KOPT-K1 (cell line): ENCODE data around the gene ERH.

ENCODE experiments used
- H3K27ac ChIP-seq: fragments of 200-600 bp; sonication (generic); 2 replicates; pipeline ENCODE4 v1.5.1; 2016; ENCODE audit warnings: antibody characterized with exemption, mild to moderate bottlenecking, low read depth, low read length; ENCODE audit not compliant: poor library complexity, severe bottlenecking
- H3K36me3 ChIP-seq: fragments of 200-600 bp; sonication (generic); 2 replicates; pipeline ENCODE4 v1.5.1; 2017; ENCODE audit warnings: antibody characterized with exemption, mild to moderate bottlenecking, low read length, moderate library complexity; ENCODE audit not compliant: insufficient read depth
- H3K9me3 ChIP-seq: fragments of 200-600 bp; sonication (generic); 2 replicates; pipeline ENCODE4 v1.5.1; 2017; ENCODE audit warnings: antibody characterized with exemption, low read length, mild to moderate bottlenecking; ENCODE audit not compliant: insufficient read depth, poor library complexity, severe bottlenecking

ERH gene

DNA sequence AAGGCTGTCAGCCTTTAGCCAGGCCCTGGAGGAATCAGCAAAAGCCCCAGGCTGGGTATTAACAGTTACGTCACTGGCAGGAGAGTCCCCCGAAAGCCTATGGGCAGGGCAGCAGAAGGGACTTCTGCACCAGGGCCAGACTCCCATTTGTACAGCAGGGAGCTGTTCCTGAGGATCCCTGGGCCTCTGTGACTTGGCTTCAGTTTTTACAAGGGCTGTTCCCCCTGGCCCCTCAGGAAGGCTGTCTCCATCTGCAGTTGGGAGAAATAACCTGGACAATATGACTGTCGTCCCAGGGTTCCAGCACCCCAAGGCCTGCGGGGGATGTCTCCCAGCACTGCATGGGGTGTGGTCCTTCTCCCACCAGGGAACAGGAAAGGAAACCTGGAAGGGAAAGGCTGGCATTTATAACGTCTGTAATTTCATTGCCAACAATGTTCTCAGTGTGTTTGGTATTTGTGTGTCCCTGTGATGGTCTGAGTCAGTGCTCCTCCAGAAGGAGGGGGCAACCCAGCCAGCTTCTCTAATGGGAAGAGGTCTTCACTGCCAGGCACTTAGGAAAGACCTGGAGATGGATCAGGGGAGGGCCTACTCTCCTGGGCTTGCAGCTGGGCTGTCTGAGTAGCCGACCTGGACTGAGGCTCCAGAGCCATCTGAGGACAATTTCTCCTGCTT, 42.4 kb downstream of the ERH start:
- H3K36me3 ChIP-seq, result no peaks in the 10 kb centered on the region
- H3K27ac ChIP-seq, result no peak overlapping the region
- H3K9me3 ChIP-seq, result no peaks in the 10 kb centered on the region

DNA sequence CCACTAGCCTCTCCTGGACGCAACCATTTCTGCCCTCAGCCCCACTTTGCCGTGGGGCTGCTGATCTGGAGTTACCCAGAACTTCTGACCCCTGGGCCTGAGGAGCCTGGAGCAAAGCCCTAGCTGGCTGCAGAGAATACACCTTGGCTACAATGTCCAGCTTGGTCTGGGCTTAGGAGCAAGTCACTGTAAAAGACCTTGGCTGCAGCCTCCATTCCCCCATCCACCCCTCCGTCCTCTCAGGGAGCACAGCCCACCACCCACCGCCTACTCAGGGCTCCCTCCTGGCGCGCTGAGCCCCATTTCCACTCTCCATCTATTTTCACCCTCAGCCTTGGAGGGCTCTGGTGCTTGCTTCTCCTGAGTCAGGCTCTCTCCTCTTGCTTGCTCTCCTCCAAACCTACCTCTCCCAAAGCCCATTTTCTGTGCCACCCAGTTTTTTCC, 42.9 kb downstream of the ERH start:
- Histone ChIP-seq H3K27ac (peak overlapping the region; percentile 59), H3K36me3 (no peaks in the 10 kb centered on the region), H3K9me3 (no peaks in the 10 kb centered on the region)

DNA sequence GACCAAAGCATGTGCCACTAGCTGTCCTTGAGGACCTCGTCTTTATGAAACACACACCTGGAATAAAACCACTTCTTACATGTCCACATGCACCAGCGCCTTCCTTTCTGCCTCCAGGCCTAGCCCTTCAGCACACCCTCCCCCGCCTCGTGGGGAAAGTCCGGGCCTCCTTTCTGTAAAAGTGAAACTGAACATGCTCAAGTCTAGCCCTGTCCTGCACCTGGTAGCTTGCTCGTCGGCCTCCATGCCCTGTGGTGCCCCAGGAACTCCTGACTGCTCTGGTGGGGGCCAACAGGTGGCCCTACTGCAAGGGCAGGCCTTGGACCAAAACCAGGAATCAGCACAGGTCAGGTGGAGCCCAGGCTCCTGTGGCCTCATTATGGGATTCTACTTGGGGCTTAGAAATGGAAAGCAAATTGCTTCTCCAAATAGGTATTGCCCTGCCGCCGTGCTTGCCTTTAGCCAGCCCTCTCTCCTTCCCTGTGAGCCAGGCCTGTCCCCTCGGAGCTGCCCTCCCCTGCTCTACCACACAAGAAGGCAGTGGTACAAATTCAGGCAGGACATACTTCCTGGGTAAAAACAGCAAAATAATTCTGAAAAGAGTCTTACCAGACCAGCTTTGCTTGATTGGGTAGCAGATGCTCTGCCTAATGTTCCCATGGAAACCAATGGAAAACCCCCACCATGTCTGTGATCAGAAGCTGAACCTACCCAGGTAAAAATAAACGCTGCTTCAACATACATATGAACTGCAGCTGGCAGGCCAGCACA, 43.5 kb downstream of the ERH start:
- Histone ChIP-seq H3K36me3 (no peaks in the 10 kb centered on the region), H3K9me3 (no peaks in the 10 kb centered on the region), H3K27ac (peak overlapping the region; percentile 59)

DNA sequence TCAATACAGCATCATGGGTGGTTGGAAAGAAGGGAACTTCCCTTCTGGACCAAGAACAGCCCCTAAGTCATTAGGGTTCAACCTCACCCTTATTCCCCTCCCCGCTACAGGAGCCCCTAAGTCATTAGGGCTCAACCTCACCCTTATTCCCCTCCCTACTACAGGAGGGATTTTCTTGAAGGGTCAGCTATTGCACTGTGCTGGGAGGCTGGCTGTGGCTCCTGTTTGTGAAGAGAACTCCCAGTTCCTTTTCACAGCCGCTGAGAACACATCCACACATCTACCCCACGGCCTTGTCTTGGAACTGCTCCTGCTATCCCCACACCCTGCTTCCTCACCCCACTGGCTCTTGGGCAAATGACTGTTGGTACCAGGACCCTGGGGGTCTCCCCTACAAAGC, 44.9 kb downstream of the ERH start:
- H3K36me3 ChIP-seq, result no peaks in the 10 kb centered on the region
- H3K27ac ChIP-seq, result no peak overlapping the region
- no peaks in the 10 kb centered on the region for H3K9me3 ChIP-seq

DNA sequence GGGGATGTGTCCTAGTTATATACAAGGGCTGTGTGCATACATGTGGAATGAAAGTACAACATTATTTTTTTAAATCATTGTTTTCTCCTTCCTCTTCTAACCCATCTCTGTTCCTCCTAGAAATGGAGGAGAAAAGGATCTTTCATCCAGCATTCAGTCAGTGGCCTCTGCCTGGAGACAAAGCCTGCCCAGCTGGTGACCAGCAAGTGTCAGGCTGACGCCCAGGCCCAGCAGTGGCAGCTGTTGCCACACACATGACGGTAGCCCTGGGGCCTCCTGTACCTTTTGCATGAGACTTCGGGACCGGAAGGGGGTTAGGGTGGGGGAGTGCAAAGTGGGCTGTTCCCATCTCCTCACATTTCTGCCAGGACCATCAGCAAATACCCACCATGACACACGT, 46.2 kb downstream of the ERH start:
- Histone ChIP-seq H3K9me3 (no peaks in the 10 kb centered on the region), H3K27ac (no peak overlapping the region), H3K36me3 (no peaks in the 10 kb centered on the region)

DNA sequence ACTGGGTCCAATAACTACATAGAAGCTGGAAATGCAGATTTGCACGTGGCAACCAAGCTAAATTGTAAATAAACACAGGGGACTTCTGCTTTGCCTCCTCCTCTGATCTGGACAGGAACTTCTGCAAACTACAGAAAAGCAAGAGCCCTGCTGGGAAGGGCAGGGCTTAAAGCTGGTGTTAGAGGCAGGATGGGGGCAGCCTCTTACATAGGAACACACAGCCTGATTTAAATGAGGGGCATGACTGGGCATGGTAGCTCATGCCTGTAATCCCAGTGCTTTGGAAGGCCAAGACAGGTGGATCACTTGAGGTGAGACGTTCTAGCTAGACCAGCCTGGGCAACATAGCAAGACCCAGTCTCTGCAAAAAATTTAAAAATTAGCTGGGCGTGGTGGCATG, 46.7 kb downstream of the ERH start:
- Histone ChIP-seq H3K9me3 (no peaks in the 10 kb centered on the region), H3K27ac (no peak overlapping the region), H3K36me3 (no peaks in the 10 kb centered on the region)

DNA sequence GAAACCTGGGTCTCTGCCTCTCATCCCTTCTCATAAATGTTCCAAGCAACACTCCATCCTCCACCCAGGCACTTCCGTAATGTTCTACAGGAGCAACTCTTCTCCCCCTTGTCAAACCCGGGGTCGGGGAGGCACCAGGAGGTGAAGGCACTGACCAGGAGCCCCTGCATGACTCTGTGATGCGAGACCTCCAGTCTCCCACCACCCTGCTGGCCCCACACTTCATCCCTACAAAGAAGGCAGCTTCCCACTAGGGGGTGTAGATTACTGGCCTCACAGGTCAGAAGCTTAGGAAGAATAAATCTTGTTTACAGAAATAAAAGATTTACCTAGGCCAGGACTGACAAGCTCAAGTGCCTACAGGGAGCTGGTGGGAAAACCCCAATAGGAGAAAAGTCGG, 47.2 kb downstream of the ERH start:
- Histone ChIP-seq H3K9me3 (no peaks in the 10 kb centered on the region), H3K36me3 (no peaks in the 10 kb centered on the region), H3K27ac (no peak overlapping the region)

DNA sequence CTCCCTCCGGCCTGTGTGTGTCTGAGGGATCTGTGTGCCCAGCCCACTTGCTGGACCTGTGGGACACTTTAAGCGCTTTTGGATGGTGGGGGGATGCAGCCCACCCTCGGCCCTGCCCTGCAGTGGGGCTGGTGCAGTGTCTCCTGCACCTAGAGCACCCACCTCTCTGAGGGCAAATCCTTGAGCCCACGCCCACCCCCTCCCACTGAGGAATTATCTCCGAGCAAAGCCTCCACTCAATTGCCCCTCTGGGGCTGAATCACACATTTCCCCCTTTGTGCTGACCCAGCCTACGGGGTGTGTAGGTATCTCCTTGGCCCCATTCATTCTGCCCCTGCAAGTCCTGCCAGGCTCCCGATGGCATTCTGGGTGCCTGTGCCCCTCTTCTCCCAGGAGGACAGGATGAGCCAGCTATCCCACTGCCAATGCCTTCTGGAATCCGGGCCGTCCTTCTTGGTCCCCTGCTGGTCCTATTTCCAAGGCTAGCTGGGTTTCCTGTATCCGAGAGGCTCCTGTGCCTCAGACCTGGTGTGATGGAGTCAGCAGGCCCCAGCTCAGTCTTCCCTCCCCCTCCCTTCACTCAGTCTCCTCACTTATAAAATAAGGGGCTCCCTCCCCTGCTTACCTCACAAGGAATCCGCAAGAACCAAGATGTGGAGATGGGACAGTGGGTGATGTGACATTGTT, 48.9 kb downstream of the ERH start:
- no peaks in the 10 kb centered on the region for H3K36me3 ChIP-seq
- H3K9me3 ChIP-seq, result no peaks in the 10 kb centered on the region

DNA sequence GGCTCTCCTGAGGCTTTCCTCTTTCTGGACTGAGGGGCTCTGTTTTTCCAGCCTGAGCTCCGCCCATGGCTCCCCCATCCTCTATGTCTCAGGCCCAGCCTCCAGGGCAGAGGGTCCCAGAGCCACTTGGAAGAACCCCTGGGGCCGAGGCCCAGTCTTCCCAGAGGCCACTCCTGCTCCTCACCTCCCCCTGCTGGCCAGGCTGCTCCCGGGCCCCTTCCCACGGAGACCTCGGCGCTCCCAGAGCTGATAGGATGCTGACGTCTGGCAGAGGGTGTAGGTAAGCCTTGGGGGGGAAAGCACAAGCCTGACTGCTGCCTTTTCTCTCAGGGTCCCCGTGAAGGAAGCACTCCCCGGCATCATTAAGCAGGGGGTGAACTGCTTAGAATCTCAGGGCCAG, 51.4 kb downstream of the ERH start:
- Histone ChIP-seq H3K9me3 (no peaks in the 10 kb centered on the region), H3K27ac (no peak overlapping the region), H3K36me3 (no peaks in the 10 kb centered on the region)

More for the DNA sequence above, 48.9 kb downstream of the ERH start:
- H3K27ac ChIP-seq, result no peak overlapping the region

DNA sequence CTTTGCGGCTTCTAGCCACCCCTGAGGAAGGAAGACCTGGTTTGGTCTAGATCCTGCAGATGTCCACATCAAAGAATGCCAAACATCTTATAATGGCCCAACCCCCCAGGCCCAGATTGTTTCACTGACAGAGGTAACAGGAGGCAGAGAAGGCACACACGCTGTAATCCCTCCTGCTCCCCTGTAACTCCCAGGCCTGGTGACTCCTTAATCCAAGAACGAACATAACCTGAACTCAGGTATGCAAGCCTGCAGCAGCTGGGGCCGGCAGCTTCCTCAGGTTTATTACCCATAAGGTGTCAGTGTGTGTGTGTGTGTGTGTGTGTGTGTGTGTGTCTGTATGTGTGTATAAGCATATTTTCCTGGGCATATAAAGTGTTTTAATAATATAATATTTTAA, 52.7 kb downstream of the ERH start:
- Histone ChIP-seq H3K27ac (no peak overlapping the region), H3K9me3 (no peaks in the 10 kb centered on the region), H3K36me3 (no peaks in the 10 kb centered on the region)

DNA sequence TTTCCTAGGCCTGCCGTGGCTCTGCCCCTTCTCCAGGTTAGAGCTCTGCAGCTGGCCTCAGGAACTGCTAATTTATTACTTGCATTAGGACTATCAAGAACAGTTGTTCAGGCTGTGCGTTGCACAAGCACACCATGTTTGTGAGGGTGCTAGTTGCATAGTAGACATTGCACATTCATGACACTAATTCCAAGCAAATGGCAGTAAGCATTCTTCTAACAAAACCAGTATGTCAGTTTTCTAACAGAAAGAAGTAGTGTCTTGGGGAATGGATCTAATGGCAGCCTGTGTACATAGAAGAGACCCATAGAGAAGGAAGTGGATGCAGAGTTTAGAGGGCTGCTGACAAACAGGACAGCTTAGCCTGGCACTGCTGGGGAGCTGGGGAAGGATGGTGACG, 53.9 kb downstream of the ERH start:
- Histone ChIP-seq H3K27ac (no peak overlapping the region), H3K9me3 (no peaks in the 10 kb centered on the region), H3K36me3 (no peaks in the 10 kb centered on the region)

DNA sequence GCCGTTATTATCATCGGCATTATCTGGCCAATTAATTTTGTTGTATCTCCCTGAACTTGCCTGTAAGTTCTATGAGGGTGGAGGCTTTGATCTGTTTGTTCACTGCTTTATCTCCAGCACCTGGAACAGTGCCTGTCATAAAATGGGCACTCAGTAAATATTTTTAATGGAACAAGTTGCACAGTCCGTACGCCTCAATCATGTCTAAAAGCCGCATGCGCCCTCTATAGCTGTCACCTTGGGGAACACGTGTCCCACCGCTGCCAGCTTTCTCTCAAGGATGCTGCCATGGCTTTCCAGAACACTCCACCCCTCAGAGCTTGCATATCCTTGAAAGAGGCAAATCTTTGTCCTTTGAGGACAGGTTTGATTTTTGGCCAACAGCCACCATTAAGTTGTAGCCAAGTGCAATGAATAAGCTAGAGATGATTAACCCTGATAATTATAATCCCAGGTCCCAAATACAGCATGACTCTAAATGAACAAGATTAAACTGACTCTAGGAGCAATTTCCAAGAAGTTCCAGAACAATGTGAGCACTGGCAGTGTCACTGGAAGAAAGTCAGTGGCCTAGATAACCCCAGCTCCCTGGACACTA, 55.1 kb downstream of the ERH start:
- no peaks in the 10 kb centered on the region for H3K9me3 ChIP-seq
- no peaks in the 10 kb centered on the region for H3K36me3 ChIP-seq
- H3K27ac ChIP-seq, result no peak overlapping the region

DNA sequence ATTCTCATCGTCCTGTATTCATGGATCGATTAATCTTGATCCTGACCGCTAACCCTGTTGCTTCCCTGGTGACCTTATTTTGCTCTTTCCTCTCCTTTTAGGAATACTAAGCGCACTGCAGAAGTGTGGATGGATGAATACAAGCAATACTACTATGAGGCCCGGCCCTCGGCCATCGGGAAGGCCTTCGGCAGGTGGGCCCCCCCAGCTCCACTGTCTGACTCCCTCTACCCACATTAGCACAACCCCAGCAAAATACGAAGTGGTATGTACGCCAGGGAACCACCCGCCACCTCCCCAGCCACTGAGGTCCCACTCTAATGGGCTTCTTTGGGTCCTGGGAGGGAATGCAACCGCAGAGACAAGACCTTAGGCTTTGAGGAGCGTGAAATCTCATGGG, 58.7 kb downstream of the ERH start:
- no peaks in the 10 kb centered on the region for H3K36me3 ChIP-seq
- no peaks in the 10 kb centered on the region for H3K9me3 ChIP-seq
- H3K27ac ChIP-seq, result no peak overlapping the region

DNA sequence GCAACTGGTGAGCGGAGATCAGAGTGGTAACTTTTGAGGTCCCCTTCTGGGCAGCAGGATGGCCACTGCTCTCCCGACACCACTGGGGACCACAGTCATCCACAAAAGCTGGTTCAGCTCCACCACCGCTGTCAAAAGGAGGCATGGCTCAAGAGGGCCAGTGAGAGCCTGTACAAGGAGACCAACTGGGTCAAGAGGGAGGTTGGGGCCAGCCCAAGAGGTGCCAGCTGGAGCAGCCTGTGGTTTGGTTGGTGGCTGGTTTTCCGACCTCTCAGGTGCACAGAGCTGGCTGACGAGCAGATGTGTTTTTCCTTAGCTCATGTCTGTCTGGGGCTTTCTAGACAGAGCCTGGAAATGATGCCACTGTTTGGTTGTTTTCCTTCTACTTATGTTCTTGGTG, 60.1 kb downstream of the ERH start:
- Histone ChIP-seq H3K36me3 (no peaks in the 10 kb centered on the region), H3K27ac (no peak overlapping the region), H3K9me3 (no peaks in the 10 kb centered on the region)

DNA sequence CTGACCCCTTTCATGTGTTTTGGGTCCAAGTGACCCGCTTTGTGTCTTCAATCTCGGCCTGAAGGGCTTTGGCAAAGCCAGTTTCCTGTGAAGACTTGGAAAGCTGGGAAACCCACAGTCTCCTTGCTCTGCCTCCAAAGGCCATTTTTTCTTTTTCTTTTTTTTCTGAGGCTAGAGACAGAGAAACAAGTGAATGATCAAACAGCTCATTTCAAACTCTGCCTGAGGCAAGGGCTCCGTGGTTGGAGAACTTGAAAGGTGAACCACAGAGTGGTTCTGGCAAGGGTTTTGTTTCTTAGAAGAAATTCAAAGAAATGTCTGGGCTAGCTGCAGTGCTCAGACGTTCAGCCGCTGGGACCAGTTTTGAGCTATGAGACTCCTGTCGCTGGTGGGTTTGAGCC, 62.7 kb downstream of the ERH start:
- no peak overlapping the region for H3K27ac ChIP-seq

More for the DNA sequence above, 62.7 kb downstream of the ERH start:
- H3K36me3 ChIP-seq, result no peaks in the 10 kb centered on the region
- no peaks in the 10 kb centered on the region for H3K9me3 ChIP-seq
